ENCODE results near the gene DENND4B.

GRCh38 chr1:153953859-153954365, 7.4 kb upstream of the DENND4B start:
- TF ChIP-seq MYC (IDR thresholded peaks at IDR 0.05; ENCODE audit: insufficient read depth, insufficient read length, insufficient replicate concordance, low read length, severe bottlenecking) (no peak), IKZF1 (conservative IDR thresholded peaks at IDR 0.05) (no peak), RB1 (IDR thresholded peaks at IDR 0.05; ENCODE audit: borderline replicate concordance) (no peak)
- TF ChIP-seq, protein P1, sequence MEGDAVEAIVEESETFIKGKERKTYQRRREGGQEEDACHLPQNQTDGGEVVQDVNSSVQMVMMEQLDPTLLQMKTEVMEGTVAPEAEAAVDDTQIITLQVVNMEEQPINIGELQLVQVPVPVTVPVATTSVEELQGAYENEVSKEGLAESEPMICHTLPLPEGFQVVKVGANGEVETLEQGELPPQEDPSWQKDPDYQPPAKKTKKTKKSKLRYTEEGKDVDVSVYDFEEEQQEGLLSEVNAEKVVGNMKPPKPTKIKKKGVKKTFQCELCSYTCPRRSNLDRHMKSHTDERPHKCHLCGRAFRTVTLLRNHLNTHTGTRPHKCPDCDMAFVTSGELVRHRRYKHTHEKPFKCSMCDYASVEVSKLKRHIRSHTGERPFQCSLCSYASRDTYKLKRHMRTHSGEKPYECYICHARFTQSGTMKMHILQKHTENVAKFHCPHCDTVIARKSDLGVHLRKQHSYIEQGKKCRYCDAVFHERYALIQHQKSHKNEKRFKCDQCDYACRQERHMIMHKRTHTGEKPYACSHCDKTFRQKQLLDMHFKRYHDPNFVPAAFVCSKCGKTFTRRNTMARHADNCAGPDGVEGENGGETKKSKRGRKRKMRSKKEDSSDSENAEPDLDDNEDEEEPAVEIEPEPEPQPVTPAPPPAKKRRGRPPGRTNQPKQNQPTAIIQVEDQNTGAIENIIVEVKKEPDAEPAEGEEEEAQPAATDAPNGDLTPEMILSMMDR (IDR thresholded peaks at IDR 0.05 in 2 of 3, conservative IDR thresholded peaks at IDR 0.05 in 1 of 3; ENCODE audit: control insufficient read depth in 2 of 3, extremely low read depth in 1 of 3, insufficient read depth in 1 of 3, low read depth in 3 of 3, low read length in 3 of 3): no peak

Data from GM12878 (cell line).